ENCODE results near the gene PPM1H. TPM values are rescaled to one million over a fixed set of nuclear protein-coding genes. Genes with fewer than 3 reads are reported as not detected.
"Not testable (repeated sequence)": the region's sequence is repeated elsewhere in the genome, so short reads cannot be mapped to it uniquely, and the experiment has no call there.

The PPM1H gene
- total RNA-seq, 1 donor from 2014 or later = 0.79 TPM

DNA sequence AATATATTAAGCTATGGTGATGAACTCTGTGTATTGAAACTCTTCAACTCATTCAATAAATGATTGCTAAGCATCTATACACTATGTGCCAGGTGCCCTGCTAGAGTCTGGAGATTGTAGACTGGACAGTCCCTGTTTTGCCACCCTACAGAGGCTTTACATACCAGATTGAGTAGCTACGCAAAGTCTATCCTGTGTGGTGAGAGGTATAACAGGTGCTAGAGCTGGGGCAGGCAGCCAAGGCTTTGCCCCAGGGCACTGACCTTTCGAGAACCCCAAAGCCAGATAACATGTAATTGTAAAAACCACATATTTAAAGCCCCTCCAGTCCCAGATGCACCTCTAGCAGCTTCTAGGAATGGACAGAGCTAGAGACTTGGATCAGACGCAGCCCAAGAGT, 52.8 kb downstream of the PPM1H start:
- DNase-seq (ENCODE audit: low read depth) (no peak), FAIRE-seq (no peak)
- Histone ChIP-seq H3K36me3 (ENCODE audit: control insufficient read depth, insufficient read depth, low read length) (no peaks in the 10 kb centered on the region), H3K27me3 (ENCODE audit: control insufficient read depth, insufficient read depth, low read length) (no peaks in the 10 kb centered on the region), H3K4me3 (ENCODE audit: low read depth, low read length) (no peak overlapping the region)
- TF ChIP-seq, protein P1, sequence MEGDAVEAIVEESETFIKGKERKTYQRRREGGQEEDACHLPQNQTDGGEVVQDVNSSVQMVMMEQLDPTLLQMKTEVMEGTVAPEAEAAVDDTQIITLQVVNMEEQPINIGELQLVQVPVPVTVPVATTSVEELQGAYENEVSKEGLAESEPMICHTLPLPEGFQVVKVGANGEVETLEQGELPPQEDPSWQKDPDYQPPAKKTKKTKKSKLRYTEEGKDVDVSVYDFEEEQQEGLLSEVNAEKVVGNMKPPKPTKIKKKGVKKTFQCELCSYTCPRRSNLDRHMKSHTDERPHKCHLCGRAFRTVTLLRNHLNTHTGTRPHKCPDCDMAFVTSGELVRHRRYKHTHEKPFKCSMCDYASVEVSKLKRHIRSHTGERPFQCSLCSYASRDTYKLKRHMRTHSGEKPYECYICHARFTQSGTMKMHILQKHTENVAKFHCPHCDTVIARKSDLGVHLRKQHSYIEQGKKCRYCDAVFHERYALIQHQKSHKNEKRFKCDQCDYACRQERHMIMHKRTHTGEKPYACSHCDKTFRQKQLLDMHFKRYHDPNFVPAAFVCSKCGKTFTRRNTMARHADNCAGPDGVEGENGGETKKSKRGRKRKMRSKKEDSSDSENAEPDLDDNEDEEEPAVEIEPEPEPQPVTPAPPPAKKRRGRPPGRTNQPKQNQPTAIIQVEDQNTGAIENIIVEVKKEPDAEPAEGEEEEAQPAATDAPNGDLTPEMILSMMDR (IDR thresholded peaks at IDR 0.05; ENCODE audit: insufficient read depth, low read length, severe bottlenecking) = no peak

DNA sequence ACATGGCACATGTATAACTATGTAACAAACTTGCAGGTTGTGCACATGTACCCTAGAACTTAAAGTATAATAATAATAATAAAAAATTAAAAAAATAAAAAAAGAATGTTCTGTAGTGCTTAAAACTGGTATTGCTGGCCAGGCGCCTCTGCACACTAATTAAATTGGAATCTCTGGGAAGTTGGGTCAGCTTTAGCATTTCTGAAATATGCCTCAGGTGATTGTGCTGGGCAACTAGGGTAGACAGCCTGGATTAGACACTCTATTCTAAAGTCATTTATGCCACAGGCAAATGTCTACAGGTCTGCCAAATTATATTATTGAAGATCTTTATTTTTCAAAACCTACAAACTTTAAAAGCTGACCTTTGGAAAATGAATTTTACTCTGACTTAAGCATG, 55.3 kb downstream of the PPM1H start:
- Histone ChIP-seq H3K27me3 (ENCODE audit: control insufficient read depth, insufficient read depth, low read length) (no peaks in the 10 kb centered on the region), H3K4me3 (ENCODE audit: low read depth, low read length) (no peak overlapping the region), H3K36me3 (ENCODE audit: control insufficient read depth, insufficient read depth, low read length) (no peaks in the 10 kb centered on the region)
- FAIRE-seq (no peak), DNase-seq (ENCODE audit: low read depth) (peak; percentile 6)
- TF ChIP-seq, protein P1 (IDR thresholded peaks at IDR 0.05; ENCODE audit: insufficient read depth, low read length, severe bottlenecking) = no peak

DNA sequence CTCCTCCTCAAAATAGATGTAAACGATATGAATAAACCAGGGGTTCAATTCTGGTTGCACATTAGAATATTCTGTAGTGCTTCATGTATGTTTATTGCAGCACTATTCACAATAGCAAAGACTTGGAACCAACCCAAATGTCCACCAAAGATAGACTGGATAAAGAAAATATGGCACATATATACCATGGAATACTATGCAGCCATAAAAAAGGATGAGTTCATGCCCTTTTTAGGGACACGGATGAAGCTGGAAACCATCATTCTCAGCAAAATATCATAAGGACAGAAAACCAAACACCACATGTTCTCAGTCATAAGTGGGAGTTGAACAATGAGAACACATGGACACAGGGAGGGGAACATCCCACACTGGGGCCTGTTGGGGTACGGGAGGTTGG, 55.7 kb downstream of the PPM1H start:
- not testable (repeated sequence) for H3K4me3 ChIP-seq (ENCODE audit: low read depth, low read length); DNase-seq (ENCODE audit: low read depth); FAIRE-seq; H3K36me3 ChIP-seq (ENCODE audit: control insufficient read depth, insufficient read depth, low read length); H3K27me3 ChIP-seq (ENCODE audit: control insufficient read depth, insufficient read depth, low read length)

DNA sequence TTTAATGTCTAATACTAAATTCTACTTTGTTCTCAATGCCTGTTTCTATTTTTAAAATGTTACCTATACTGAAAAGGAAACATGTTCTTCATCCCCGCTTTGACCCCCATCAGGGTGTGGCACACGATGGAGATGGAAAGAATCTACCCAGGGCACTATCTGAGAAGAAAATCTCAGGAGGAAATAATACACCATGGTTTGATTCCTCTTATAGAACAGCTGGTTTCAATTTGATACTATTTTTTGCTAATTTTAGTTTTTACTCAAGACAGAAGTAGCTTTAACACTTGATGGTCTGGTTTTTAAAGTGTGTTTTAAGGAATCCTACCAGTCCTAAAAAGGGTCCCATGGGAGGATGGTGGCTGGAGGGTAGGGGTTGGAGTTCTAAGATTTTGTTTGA, 56.7 kb downstream of the PPM1H start:
- Histone ChIP-seq H3K27me3 (ENCODE audit: control insufficient read depth, insufficient read depth, low read length) (no peaks in the 10 kb centered on the region), H3K4me3 (ENCODE audit: low read depth, low read length) (no peak overlapping the region), H3K36me3 (ENCODE audit: control insufficient read depth, insufficient read depth, low read length) (no peaks in the 10 kb centered on the region)
- TF ChIP-seq, protein P1 (IDR thresholded peaks at IDR 0.05; ENCODE audit: insufficient read depth, low read length, severe bottlenecking) = no peak
- DNase-seq (ENCODE audit: low read depth) = no peak
- no peak for FAIRE-seq

DNA sequence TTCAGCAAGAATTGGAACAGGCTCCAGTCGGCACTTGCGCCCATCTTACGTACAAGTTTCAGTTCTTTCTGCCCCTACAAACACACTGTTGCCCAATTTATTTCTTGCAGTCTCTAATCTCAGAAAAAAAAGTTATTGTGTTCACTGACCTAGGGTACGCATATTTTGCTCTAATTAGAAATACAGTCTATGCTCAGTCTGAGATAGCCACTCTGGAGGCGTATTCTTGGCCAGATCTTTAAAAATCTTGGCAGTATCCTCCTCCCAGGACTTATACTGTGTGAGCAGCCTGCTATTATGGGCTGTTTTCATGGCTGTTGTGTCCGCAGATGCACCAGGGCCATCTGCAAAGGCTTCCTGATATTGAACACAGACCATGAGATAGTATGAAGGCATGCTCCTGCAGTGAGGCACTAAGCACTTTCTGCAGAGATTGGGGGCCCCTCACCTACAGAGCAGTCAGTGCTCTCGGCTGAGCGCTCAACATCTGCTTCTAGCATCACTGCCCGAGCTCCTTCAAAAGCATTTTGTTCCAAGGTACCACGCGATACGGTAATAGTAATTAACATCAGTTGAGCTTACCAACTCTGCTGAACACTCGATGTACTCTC, 57.9 kb downstream of the PPM1H start:
- Histone ChIP-seq H3K4me3 (ENCODE audit: low read depth, low read length) (no peak overlapping the region), H3K36me3 (ENCODE audit: control insufficient read depth, insufficient read depth, low read length) (no peaks in the 10 kb centered on the region), H3K27me3 (ENCODE audit: control insufficient read depth, insufficient read depth, low read length) (no peaks in the 10 kb centered on the region)
- FAIRE-seq (no peak), DNase-seq (ENCODE audit: low read depth) (no peak)
- TF ChIP-seq, protein P1 (IDR thresholded peaks at IDR 0.05; ENCODE audit: insufficient read depth, low read length, severe bottlenecking) = no peak

DNA sequence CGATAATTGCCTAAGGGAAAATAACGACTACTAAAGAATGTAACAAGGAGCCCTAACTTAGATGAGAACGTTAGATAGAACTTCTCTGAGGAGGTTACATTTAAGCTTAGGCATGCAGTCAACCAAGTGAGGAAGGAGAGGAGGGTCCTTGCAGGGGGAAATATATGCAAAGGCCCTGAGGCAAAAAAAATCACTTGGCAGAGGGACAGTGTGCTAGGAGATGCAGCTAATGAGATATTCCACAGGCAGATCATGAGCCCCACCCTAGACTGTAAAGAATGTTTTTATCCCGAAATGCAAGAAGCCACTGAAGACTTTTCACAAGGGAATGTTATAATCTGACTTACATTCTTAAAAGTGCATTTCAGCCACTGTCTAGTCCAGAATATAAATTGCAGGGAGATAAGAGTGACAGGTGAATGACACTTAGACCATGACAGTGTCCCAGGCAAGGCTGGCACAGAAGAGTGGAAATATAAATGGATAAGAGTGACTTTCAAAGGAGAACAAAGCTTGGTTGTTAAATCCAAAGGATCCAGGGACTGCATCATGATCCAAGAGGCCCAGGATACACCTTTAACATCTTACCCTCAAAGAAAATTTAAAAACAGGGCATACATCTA, 61.0 kb downstream of the PPM1H start:
- no peak overlapping the region for H3K4me3 ChIP-seq (ENCODE audit: low read depth, low read length)
- H3K36me3 ChIP-seq (ENCODE audit: control insufficient read depth, insufficient read depth, low read length) = no peaks in the 10 kb centered on the region
- H3K27me3 ChIP-seq (ENCODE audit: control insufficient read depth, insufficient read depth, low read length) = no peaks in the 10 kb centered on the region
- FAIRE-seq (no peak), DNase-seq (ENCODE audit: low read depth) (no peak)
- TF ChIP-seq, protein P1 (IDR thresholded peaks at IDR 0.05; ENCODE audit: insufficient read depth, low read length, severe bottlenecking) = no peak
